SW 1271 (cell line): ENCODE results near the gene PTPN2.
A peak's percentile ranks its signal among the peaks of the same experiment; 100 is the strongest.

ENCODE experiments used
- DNase-seq, 2 experiments: peaks; one replicate each; lab custom pipeline; 2025; lab: John Stamatoyannopoulos, UW

Gene PTPN2

GRCh38 chr18:12857991-12858544 lies 26.0 kb downstream of the PTPN2 start:
- no peak for DNase-seq

GRCh38 chr18:12857215-12857905 lies 26.7 kb downstream of the PTPN2 start:
- no peak for DNase-seq

GRCh38 chr18:12855916-12856315 lies 28.1 kb downstream of the PTPN2 start:
- DNase-seq, result no peak

DNA sequence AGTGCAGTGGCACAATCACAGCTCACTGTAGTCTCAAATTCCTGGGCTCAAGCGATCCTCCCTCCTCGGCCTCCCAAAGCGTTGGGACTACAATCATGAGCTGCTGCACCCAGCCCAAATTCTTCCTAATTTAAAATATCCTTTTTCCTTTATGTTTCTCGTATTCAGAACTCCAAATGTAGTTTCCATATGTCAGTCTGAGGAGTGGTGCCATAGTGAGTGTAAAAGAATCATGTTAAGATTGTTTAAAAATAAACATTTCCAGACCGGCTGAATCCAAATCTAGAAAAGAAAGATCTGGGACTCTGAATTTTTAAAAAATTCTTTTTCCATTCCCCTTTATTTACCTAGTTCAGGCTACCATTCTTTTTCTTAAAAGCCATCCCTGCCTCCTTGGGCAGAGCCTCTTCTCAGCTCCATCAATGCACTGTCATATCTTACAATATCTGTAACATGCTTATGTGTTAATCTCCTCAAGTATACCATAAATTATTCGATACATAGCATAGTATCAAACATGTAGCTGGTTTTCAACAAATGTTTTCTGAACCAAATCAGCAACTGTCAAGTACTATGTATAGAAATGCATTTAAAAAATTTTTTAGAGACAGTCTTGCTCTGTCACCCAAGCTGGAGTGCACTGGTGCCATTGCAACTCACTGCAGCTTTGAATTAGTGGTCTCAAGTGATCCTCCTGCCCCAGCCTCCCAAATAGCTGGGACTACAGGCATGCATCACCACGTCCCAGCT lies 31.3 kb downstream of the PTPN2 start:
- no peak for DNase-seq

- no peak for DNase-seq
These were observed 32.3 kb downstream of the PTPN2 start for GRCh38 chr18:12851716-12852115.

DNA sequence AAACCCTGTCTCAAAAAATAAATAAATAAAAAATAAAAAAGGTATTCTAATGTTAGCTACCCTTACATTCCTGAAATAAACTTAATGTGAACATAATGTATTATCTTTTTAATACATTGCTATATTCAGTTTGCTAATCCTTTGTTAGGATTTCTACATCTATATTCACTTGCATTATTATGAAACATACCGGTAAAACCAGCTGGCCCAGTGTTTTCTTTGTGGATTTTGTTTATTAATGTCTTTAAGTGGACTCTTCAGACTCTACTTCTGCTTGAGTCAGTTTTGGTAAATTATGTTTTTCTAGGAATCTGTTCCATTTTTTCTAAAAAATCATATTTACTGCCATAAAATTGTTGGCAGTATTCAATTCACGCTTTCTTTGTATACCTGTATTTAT lies 34.5 kb downstream of the PTPN2 start:
- no peak for DNase-seq

DNA sequence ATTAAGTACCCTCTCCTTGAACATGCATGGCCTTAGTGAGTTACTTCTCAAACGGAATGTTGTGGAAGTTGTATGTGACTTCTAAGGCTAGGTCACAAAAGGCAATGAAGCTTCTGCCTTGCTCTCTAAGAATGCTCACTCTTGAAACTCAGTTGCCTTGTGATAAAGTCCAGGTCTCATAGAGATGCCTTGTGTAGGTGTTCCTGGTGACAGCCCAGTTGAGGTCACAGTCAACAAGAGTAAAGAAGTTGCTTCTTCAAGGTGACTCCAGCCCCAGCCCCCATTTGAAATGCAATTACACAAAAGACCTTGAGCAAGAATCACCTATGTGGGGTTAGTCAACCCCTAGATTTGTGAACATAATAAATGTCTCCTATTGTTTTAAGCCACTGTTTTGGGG lies 35.6 kb downstream of the PTPN2 start:
- DNase-seq, result no peak

DNA sequence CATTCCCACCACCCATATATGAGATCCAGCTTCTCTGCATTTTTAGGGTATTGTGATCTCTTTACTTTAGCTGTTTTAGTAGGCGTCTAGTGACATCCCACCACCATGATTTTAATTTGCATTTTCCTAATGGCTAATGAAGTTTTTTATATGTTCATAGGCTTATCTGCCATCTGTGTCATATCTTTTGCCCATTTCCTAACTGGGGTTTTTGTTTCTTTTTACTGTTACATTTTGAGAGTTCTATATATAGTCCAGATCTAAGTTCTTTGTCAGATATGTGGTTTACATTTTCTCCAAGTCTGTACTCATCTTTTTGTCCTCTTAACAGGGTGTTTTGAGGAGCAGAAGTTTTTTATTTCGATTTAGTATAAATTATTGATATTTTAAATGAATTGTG lies 39.6 kb downstream of the PTPN2 start:
- no peak for DNase-seq

GRCh38 chr18:12843420-12844350 lies 40.4 kb downstream of the PTPN2 start:
- no peak for DNase-seq

DNA sequence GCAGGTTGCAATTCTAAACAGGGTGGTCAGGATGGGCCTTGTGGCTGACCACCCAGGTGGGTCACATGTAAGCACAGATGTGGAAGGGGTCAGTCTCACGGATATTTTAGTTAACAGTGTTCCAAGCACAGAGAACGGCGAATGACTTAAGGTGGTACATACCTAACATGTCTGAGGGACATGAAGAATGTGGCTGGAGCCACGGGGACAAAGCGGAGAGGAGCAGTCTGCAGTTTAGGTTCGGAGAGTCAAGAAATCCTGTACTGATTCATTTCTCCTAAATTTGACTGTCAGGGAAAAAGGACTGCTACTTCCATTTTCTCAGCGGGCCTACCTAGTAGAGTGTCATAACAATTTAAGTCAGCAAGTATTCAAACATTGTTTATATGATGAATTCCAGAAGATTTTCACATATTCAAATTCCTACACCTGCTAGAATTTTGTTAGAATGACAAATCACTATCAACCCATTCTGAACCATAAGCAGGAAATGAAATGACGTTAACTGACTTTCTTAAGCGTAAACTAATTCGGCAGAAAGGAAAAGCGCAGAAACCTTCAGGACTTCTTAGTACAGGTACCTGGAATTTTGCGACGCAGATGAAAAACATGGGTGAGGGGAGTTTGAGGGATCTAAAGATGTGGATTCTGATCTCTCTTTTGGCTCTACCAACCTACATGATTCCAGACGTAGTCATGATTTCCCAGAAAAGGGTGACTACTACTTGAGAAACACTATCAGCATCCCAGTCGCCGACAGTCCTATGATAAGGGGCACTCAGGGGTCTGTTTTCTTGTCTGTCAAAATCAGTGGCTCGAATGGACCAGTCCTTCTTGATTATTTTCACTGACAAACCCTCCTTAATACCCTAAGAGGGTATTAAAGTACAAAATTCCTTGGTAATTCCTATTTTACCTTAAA lies 41.3 kb downstream of the PTPN2 start:
- DNase-seq, result no peak

- DNase-seq, result no peak
These were observed 43.0 kb downstream of the PTPN2 start for GRCh38 chr18:12841070-12841469.

DNA sequence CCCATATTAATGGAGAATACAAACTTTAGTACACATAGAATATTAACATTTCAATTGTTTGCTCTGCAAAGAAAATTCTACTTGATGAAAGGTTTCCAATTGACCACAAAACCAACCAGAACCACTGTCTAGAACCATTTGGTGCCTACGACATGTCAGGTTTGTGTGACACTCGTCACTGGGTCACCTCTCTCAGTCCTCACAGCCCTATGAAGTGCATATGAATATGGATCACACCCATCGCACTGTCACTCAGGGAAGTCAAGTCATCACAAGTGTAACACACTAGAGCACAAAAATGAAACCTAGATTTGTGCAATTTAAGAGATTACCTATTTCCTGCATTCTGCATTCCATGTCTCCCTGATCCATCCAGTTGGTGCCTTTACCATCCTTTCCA lies 43.7 kb downstream of the PTPN2 start:
- no peak for DNase-seq

GRCh38 chr18:12839526-12840196 lies 44.4 kb downstream of the PTPN2 start:
- no peak for DNase-seq

- no peak for DNase-seq
These were observed 44.9 kb downstream of the PTPN2 start for GRCh38 chr18:12839057-12839525.

- peak; percentile 52 to 78 for DNase-seq
These were observed 45.8 kb downstream of the PTPN2 start for GRCh38 chr18:12838178-12838634.

DNA sequence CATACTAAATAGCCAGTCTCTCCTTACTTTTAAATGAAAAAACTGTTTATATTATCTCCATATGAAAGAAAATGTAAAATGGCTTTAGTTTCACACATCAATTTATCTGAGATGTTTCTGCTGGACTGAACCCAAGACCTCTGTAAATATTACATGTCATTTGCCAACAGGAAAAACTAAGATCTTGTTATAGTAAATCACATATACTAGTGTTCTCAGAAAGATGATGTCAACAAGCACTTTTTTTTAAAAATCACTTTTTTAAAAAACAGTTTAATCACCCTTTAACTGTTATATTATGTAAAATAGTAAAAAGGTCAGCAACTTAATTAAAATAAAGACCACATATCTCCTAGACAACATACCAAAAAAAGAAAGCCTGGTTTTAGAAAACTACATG lies 46.3 kb downstream of the PTPN2 start:
- DNase-seq, result no peak

GRCh38 chr18:12836551-12836950 lies 47.5 kb downstream of the PTPN2 start:
- no peak for DNase-seq

DNA sequence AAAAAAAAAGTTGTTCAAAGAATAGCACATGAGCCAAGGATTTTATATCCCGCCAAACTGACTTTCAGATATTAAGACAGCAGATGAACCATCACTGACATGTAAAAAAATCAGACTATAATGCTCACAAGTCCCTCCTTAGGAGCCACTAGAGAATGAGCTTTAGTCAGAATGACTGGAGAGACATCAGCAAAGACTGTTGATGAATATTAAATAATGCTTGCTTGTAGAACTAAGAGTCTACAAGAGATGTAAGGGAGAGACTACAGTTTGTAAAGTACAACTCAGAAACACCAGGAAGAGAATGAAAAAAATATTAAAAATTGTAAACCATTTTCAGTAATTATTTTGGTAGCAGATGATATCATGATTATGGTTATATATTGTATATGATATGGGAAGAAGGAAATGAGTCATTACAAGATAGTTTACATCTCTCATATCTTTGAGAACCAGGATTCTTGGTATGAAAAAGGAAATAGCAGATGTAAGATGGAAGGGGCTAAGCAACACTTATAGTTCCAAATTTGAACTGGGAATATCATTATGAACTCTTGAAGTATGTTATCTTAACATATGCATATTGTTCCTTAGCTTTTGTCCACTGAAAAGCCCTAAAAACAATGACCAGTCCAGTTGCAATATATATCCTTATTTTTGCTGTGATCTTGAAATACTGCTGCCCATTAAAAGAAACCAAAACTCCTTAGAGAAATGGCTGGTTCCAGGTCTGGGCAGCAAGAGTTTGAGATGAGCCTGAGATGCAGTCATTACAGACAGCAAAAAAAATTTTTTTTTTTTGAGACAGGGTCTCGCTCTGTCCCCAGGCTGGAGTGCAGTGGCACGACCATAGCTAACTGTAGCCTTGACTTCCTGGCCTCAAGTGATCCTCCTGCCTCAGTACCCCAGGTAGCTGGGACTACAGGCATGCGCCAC lies 55.7 kb downstream of the PTPN2 start:
- DNase-seq, result no peak

- DNase-seq, result no peak
These were observed 56.4 kb downstream of the PTPN2 start for GRCh38 chr18:12827588-12827987.
